C4-2B (cell line): Measurements from ENCODE around the gene TMEM178A.

Experiments used
- CTCF ChIP-seq: fragments of 450-650 bp; conservative IDR thresholded peaks from 2 replicates; pipeline ENCODE4 v1.5.1; 2017; ENCODE audit warnings: mild to moderate bottlenecking
- ZFX ChIP-seq: fragments of 450-650 bp; IDR thresholded peaks from 2 replicates; pipeline ENCODE4 v1.6.1; 2017

- TF ChIP-seq CTCF (no peak), ZFX (no peak)
Observed at GRCh38 chr2:39710807-39711206, 45.1 kb downstream of the TMEM178A start.
